ENCODE data around the gene UMPS.

The UMPS gene

GRCh38 chr3:124758851-124759635 is 28.8 kb downstream of the UMPS start:
- TF ChIP-seq CTCF (IDR thresholded peaks at IDR 0.05; ENCODE audit: insufficient read depth, missing control alignments) = no peak
- FAIRE-seq (no peak), DNase-seq (ENCODE audit: insufficient read length, low spot score) (no peak)

GRCh38 chr3:124759666-124760401 is 29.6 kb downstream of the UMPS start:
- no peak for TF ChIP-seq CTCF (IDR thresholded peaks at IDR 0.05; ENCODE audit: insufficient read depth, missing control alignments)
- DNase-seq (ENCODE audit: insufficient read length, low spot score) = no peak
- no peak for FAIRE-seq

GRCh38 chr3:124760601-124761000 is 30.3 kb downstream of the UMPS start:
- DNase-seq (ENCODE audit: insufficient read length, low spot score) = no peak
- no peak for FAIRE-seq
- no peak for TF ChIP-seq CTCF (IDR thresholded peaks at IDR 0.05; ENCODE audit: insufficient read depth, missing control alignments)

GRCh38 chr3:124761250-124761796 is 31.1 kb downstream of the UMPS start:
- peak; percentile 92 for TF ChIP-seq CTCF (IDR thresholded peaks at IDR 0.05; ENCODE audit: insufficient read depth, missing control alignments)
- FAIRE-seq (peak; percentile 61), DNase-seq (ENCODE audit: insufficient read length, low spot score) (peak; percentile 61)

GRCh38 chr3:124761935-124762660 is 31.8 kb downstream of the UMPS start:
- FAIRE-seq = no peak
- DNase-seq (ENCODE audit: insufficient read length, low spot score) = no peak
- TF ChIP-seq CTCF (IDR thresholded peaks at IDR 0.05; ENCODE audit: insufficient read depth, missing control alignments) = no peak

GRCh38 chr3:124762661-124763011 is 32.4 kb downstream of the UMPS start:
- no peak for DNase-seq (ENCODE audit: insufficient read length, low spot score)
- FAIRE-seq = no peak
- TF ChIP-seq CTCF (IDR thresholded peaks at IDR 0.05; ENCODE audit: insufficient read depth, missing control alignments) = no peak
